OCI-LY1 (cell line): ENCODE measurements around the gene FAM107B.

Source experiments
- EZH2 ChIP-seq: fragments of 200-600 bp; sonication (generic), shearing (Covaris generic); IDR thresholded peaks from 2 replicates; pipeline ENCODE4 v1.8.0; 2017; ENCODE audit warnings: borderline replicate concordance, mixed run types, mild to moderate bottlenecking, antibody characterized with exemption, low read length, moderate library complexity, mixed read lengths
- TF ChIP-seq, protein P1 (sequence below): fragments of 200-600 bp; sonication (generic), shearing (Covaris generic); IDR thresholded peaks from 2 replicates; pipeline ENCODE4 v1.5.1; 2017; ENCODE audit warnings: mild to moderate bottlenecking, antibody characterized with exemption, low read length, moderate library complexity, mixed read lengths

DNA sequence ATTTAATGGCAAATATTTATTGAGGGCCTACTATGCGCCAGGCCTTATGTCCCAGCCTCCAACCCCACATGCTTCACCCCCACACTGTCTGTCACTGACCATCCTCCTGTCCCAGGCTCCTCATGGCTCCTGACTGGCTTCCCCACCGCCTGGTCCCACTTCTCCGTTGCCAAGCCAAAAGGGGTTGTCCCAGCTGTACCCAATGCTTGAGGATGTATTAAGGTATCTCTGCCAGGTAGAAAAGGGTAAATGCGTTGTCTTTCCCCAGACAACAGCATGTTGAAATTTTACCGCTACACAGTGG lies 275.1 kb downstream of the FAM107B start:
- TF ChIP-seq, protein P1, sequence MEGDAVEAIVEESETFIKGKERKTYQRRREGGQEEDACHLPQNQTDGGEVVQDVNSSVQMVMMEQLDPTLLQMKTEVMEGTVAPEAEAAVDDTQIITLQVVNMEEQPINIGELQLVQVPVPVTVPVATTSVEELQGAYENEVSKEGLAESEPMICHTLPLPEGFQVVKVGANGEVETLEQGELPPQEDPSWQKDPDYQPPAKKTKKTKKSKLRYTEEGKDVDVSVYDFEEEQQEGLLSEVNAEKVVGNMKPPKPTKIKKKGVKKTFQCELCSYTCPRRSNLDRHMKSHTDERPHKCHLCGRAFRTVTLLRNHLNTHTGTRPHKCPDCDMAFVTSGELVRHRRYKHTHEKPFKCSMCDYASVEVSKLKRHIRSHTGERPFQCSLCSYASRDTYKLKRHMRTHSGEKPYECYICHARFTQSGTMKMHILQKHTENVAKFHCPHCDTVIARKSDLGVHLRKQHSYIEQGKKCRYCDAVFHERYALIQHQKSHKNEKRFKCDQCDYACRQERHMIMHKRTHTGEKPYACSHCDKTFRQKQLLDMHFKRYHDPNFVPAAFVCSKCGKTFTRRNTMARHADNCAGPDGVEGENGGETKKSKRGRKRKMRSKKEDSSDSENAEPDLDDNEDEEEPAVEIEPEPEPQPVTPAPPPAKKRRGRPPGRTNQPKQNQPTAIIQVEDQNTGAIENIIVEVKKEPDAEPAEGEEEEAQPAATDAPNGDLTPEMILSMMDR: no peak
- TF ChIP-seq EZH2: no peak
